Ectodermal cell (in vitro differentiated cells): ENCODE data around the gene MYO1H.

ENCODE experiments used
- H3K27ac ChIP-seq: 2 replicates; pipeline ENCODE4 v1.7.0; 2013; ENCODE audit warnings: mild to moderate bottlenecking, low read depth, low read length; ENCODE audit not compliant: insufficient read depth, poor library complexity, severe bottlenecking
- H3K27me3 ChIP-seq: 2 replicates; pipeline ENCODE4 v1.7.0; 2013; ENCODE audit warnings: mild to moderate bottlenecking, low read length; ENCODE audit not compliant: insufficient read depth, control insufficient read depth, poor library complexity, severe bottlenecking
- H3K36me3 ChIP-seq: one replicate; pipeline ENCODE4 v1.7.0; 2013; ENCODE audit warnings: low read length; ENCODE audit not compliant: control insufficient read depth, insufficient read depth
- H3K4me1 ChIP-seq: one replicate; pipeline ENCODE4 v1.7.0; 2013; ENCODE audit warnings: low read length; ENCODE audit not compliant: control insufficient read depth, insufficient read depth
- H3K4me3 ChIP-seq: 2 replicates; pipeline ENCODE4 v1.7.0; 2013; ENCODE audit warnings: low read depth, low read length, control low read depth; ENCODE audit not compliant: insufficient read depth
- H3K9me3 ChIP-seq: 2 replicates; pipeline ENCODE4 v1.7.0; 2013; ENCODE audit warnings: mild to moderate bottlenecking, low read length, moderate library complexity; ENCODE audit not compliant: control insufficient read depth
- WGBS, 2 experiments: methylation state at CpG; one replicate each; pipeline ENCODE4 v1.1.7; 2013; ENCODE audit warnings: missing lambda C conversion rate in 2 of 2; 5-methylcytosine and 5-hydroxymethylcytosine counted together

The MYO1H gene

DNA sequence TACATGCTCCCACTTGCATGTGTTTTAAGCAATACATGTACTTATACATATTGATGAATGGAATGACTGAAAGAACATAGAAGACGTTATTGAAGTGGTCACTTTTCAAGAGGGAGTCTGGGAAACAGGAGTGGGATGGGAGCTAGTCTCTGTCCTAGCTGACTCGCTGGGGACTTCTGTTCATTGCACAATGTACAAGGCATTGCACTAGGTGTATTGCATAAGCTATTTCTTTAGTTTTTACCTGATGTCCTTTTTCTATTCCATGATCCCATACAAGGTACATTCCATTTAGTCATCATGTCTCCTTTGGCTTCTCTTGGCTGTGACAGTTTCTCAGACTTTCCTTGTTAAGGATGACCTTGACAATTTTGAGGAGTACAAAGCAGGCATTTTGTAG, 4.0 kb upstream of the MYO1H start:
- H3K36me3 ChIP-seq, result no peaks in the 10 kb centered on the region
- no peaks in the 10 kb centered on the region for H3K27me3 ChIP-seq
- no peaks in the 10 kb centered on the region for H3K9me3 ChIP-seq
- WGBS, 2 experiments, result 39 to 44% methylated on average over 2 of the region's 2 CpGs
- H3K4me1 ChIP-seq, result no peaks in the 10 kb centered on the region
- H3K4me3 ChIP-seq, result no peak overlapping the region
- H3K27ac ChIP-seq, result no peak overlapping the region

DNA sequence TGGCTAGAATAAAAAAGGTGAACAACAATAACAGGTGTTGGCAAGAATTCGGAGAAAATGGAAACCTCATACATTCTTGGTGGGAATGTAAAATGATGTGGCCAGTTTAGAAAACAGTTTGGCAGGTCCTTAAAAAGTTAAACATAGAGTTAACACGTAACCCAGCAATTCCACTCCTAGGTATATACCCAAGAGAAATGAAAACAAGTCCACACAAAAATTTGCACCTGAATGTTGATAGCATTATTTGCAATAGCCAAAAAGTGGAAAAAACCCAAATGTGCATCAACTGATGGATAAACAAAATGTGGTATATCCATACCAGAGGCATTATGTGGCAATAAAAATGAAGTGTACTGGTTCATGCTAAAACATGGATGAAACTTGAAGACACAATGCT, 2.3 kb upstream of the MYO1H start:
- no peak overlapping the region for H3K4me3 ChIP-seq
- H3K36me3 ChIP-seq, result no peaks in the 10 kb centered on the region
- no peak overlapping the region for H3K27ac ChIP-seq
- no peaks in the 10 kb centered on the region for H3K27me3 ChIP-seq
- no peaks in the 10 kb centered on the region for H3K9me3 ChIP-seq
- 89 to 91% methylated on average over 2 of the region's 2 CpGs for WGBS, 2 experiments
- H3K4me1 ChIP-seq, result no peaks in the 10 kb centered on the region

DNA sequence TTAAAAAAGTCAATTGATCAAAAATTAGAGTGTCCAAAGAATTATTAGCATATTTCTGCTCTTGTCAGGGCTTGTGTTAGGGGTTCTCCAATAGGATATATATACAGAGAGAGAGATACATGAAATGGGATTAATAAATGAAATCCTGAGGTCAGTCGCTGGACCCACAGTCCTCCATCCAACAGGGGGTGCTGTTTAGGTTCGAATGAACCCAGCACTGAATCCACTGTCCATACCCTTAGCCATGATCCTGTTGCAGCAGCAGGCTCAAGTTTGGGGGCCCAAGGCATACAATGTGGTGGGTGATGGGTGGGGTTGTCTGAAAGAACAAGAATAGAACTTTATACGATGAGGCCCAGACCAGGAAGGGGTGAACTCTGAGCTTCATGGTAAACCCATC, 780 bp upstream of the MYO1H start:
- Histone ChIP-seq H3K4me3 (no peak overlapping the region), H3K27me3 (no peaks in the 10 kb centered on the region), H3K9me3 (no peaks in the 10 kb centered on the region), H3K4me1 (no peaks in the 10 kb centered on the region), H3K36me3 (no peaks in the 10 kb centered on the region), H3K27ac (no peak overlapping the region)
- 93 to 95% methylated on average over 3 of the region's 3 CpGs for WGBS, 2 experiments

DNA sequence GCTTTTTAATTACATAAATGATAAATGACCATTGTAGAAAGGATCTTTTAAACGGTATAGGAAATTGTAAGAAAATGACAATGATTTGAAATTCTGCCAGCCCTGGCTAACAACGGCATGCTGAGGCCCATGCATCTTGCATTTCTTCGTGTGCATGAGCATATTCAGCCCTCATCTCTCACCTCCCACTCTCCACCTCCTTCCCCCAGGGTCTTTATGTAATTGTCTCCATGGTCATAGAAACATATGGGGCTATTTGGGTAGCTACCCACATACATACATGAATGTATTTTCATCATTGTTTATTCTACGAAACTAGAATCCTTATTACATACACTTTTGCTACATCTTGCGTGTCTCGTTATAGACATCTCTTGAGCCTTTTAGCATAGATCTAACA, 4.5 kb downstream of the MYO1H start:
- 76 to 79% methylated on average over 5 to 6 of the region's 6 CpGs for WGBS, 2 experiments
- H3K4me3 ChIP-seq, result no peak overlapping the region
- H3K27ac ChIP-seq, result no peak overlapping the region
- no peaks in the 10 kb centered on the region for H3K4me1 ChIP-seq
- H3K36me3 ChIP-seq, result no peaks in the 10 kb centered on the region
- H3K27me3 ChIP-seq, result no peaks in the 10 kb centered on the region
- no peaks in the 10 kb centered on the region for H3K9me3 ChIP-seq

DNA sequence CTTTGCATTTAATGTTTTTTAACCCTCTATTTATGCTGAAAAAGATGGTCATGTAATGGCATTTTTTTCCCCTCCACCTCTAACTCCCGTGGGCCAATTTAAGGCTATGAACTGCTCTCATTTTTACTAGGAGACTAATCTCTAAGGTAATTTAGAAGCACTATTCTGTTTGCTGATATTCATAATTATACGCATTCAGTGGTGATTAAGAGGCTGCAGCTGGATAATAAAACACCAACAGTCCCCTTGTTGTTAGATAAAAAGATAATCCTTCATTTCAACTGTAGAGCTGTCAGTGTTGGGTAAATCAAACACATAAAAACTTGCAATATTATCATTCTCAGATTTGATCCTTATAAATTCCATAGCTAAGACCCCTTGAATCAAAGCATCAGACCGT, 8.9 kb downstream of the MYO1H start:
- Histone ChIP-seq H3K36me3 (no peaks in the 10 kb centered on the region), H3K27me3 (no peaks in the 10 kb centered on the region), H3K4me1 (no peaks in the 10 kb centered on the region), H3K4me3 (no peak overlapping the region), H3K27ac (no peak overlapping the region), H3K9me3 (no peaks in the 10 kb centered on the region)
- WGBS, 2 experiments, result 92% methylated on average over 2 to 3 of the region's 3 CpGs

DNA sequence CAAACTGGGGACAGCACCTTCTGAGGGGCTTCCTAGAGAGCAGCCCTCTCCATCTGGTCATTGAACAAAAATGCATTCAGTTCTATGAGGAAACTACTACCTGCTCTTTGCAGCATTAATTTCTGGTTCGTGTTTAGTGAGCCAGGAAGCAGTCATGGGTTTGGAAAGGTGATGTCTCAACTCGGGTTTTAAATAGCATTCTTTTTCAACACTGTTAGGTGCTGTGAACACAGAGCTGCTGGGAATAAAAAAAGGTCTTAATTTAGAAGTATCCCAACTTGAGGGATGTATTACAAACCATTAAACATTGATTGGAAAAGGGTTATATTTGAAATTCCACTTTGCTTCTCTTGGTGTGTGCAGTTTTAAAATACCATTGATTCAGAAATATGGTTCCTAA, 9.3 kb downstream of the MYO1H start:
- Histone ChIP-seq H3K4me3 (no peak overlapping the region), H3K36me3 (no peaks in the 10 kb centered on the region), H3K27me3 (no peaks in the 10 kb centered on the region), H3K27ac (no peak overlapping the region), H3K4me1 (no peaks in the 10 kb centered on the region), H3K9me3 (no peaks in the 10 kb centered on the region)
- 78 to 83% methylated on average over 2 of the region's 2 CpGs for WGBS, 2 experiments

DNA sequence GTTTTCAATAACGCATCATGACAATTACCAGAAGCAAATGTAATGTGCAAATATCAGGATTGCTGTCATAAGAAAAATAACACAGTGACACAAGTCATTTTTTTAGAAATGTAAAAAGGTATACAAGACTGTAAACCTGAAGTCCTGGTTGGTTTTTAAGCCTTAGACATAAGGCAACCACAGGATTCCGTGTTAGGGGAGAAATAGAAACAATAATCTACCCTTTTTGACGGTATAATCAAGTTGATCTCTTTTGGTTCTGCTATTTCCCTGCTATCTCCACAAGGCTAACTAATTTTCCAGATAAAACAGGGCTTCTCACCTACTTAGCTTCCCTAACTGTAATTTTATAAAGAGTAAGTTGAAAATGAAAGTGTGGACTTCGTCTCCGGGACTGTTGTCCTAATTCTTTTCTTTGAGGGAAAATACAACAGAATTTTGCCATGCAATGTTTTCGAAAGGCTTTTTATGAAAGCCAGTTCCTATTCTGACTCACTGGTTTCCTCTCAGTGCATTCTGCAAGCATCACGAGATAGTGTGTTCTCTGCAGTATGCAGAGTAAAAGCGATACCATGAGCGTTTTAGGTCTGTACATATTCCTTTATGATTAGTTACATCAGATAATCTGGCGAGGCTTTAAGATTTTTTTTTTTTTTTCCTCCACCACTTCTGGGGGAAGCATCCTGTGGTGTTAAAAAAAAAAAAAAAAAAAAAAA, 10.6 kb downstream of the MYO1H start:
- Histone ChIP-seq H3K27me3 (no peaks in the 10 kb centered on the region), H3K4me3 (no peak overlapping the region), H3K9me3 (no peaks in the 10 kb centered on the region), H3K27ac (no peak overlapping the region), H3K36me3 (no peaks in the 10 kb centered on the region), H3K4me1 (no peaks in the 10 kb centered on the region)
- 90 to 95% methylated on average over 9 to 10 of the region's 10 CpGs for WGBS, 2 experiments

DNA sequence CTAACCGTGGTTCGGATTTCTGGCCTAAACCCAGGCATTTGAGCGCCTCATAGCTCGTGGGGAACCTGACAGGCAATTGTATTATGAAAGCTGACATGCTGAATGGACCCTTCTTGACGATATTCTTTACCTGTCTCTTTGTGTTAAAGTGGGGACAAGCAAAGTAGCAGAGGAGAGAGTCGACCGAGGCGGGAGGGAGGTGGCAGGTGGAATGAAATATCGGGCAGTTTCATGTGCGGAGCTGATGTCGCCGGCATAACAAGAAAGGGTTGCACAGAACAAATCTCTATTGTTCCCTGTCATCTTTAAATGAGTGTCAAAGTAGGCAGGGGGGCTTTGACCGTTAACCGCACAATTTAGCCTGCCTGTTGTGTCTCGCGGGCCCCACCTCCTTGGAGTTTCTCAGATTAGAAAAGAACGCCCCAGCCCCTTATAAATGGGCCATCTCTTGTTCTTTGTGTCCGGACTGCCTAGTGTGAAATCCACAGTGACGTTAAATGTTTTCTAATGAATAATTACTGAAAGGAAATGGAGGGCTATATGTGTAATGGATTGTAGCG, 11.5 kb downstream of the MYO1H start:
- Histone ChIP-seq H3K4me1 (no peaks in the 10 kb centered on the region), H3K4me3 (no peak overlapping the region), H3K27ac (peak overlapping the region; percentile 12), H3K36me3 (no peaks in the 10 kb centered on the region), H3K9me3 (no peaks in the 10 kb centered on the region), H3K27me3 (no peaks in the 10 kb centered on the region)
- 91 to 92% methylated on average over 20 of the region's 20 CpGs for WGBS, 2 experiments

DNA sequence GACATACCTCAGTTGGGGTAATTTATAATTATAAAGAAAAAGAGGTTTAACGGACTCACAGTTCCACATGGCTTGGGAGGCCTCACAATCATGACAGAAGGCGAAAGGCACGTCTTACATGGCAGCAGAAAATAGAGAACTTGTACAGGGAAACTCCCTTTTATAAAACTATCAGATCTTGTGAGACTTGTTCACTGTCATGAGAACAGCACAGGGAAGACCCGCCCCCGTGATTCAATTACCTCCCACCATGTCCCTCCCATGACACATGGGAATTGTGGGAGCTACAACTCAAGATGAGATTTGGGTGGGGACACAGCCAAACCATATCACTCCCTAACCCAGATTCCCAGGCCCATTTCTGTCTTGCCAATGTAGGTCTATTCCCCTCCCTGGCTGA, 22.1 kb downstream of the MYO1H start:
- Histone ChIP-seq H3K4me3 (no peak overlapping the region), H3K9me3 (no peaks in the 10 kb centered on the region), H3K36me3 (no peaks in the 10 kb centered on the region), H3K27ac (no peak overlapping the region), H3K4me1 (no peaks in the 10 kb centered on the region), H3K27me3 (no peaks in the 10 kb centered on the region)
- WGBS, 2 experiments, result 91 to 94% methylated on average over 5 of the region's 5 CpGs

DNA sequence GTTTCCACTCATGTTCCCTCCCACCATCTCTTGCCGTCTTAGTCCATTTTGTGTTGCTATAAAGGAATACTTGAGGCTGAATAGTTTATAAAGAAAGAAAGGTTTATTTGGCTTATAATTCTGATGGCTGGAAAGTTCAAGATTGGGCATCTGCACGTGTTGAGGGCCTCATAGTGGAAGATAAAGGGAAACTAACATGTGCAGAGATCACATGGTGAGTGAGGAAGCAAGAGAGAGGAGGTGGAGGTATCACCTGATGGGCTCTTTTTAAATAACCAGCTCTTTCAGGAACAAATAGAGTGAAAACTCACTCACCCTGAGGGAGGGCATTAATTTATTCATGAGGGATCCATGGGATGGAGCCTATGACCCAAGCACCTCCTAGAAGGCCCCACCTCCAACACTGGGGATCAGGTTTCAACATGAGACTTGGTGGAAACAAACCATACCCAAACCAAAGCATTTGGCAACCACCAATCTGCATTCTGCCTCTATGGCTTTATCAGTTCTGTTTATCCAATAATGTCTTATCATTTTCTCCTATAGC, 29.5 kb downstream of the MYO1H start:
- WGBS, 2 experiments, result 54 to 75% methylated on average over 2 of the region's 2 CpGs
- H3K4me1 ChIP-seq, result no peaks in the 10 kb centered on the region
- H3K27ac ChIP-seq, result no peak overlapping the region
- H3K4me3 ChIP-seq, result no peak overlapping the region
- no peaks in the 10 kb centered on the region for H3K27me3 ChIP-seq
- no peaks in the 10 kb centered on the region for H3K9me3 ChIP-seq
- H3K36me3 ChIP-seq, result no peaks in the 10 kb centered on the region
